Stimulated activated CD8-positive, alpha-beta memory T cell treated with anti-CD3 and anti-CD28 coated beads, Interleukin-7, amount 100 ng/mL, for 24 hours (primary cell): ENCODE measurements around the gene XG.
"Not testable (repeated sequence)": the region's sequence is repeated elsewhere in the genome, so short reads cannot be mapped to it uniquely, and the experiment has no call there.

Experiments
- DNase-seq: peaks from one replicate; pipeline ENCODE4 v3.0.0-alpha.2; 2020; ENCODE audit warnings: low read depth

XG gene

GRCh38 chrX:2751874-2752300, at the start of gene XG:
Gene XG, plus strand, starts transcription at chrX:2752040. Its CDS starts 235 bp downstream, at chrX:2752275.
- DNase-seq: not testable (repeated sequence)

GRCh38 chrX:2703991-2704369, 47.9 kb upstream of the XG start:
- DNase-seq: no peak

GRCh38 chrX:2705046-2705832, 46.6 kb upstream of the XG start:
- no peak for DNase-seq

GRCh38 chrX:2707334-2707760, 44.5 kb upstream of the XG start:
- DNase-seq: no peak

GRCh38 chrX:2708021-2708420, 43.8 kb upstream of the XG start:
- DNase-seq: no peak

GRCh38 chrX:2708592-2709188, 43.1 kb upstream of the XG start:
- DNase-seq: no peak

GRCh38 chrX:2709556-2709955, 42.3 kb upstream of the XG start:
- DNase-seq: no peak

GRCh38 chrX:2710041-2710840, 41.6 kb upstream of the XG start:
- DNase-seq: no peak

- no peak for DNase-seq
Measured at GRCh38 chrX:2711441-2711840, 40.4 kb upstream of the XG start.

- no peak for DNase-seq
Measured at GRCh38 chrX:2712428-2712827, 39.4 kb upstream of the XG start.

- DNase-seq: no peak
Measured at GRCh38 chrX:2712890-2713840, 38.7 kb upstream of the XG start.

GRCh38 chrX:2714551-2714950, 37.3 kb upstream of the XG start:
- DNase-seq: no peak

GRCh38 chrX:2715066-2715600, 36.7 kb upstream of the XG start:
- no peak for DNase-seq

GRCh38 chrX:2717312-2717711, 34.5 kb upstream of the XG start:
- DNase-seq: no peak

GRCh38 chrX:2718821-2719220, 33.0 kb upstream of the XG start:
- no peak for DNase-seq

GRCh38 chrX:2719774-2720447, 31.9 kb upstream of the XG start:
- no peak for DNase-seq

- no peak for DNase-seq
Measured at GRCh38 chrX:2723286-2723879, 28.5 kb upstream of the XG start.

- DNase-seq: not testable (repeated sequence)
Measured at GRCh38 chrX:2727264-2727663, 24.6 kb upstream of the XG start.

GRCh38 chrX:2732076-2732475, 19.8 kb upstream of the XG start:
- no peak for DNase-seq

GRCh38 chrX:2732649-2733048, 19.2 kb upstream of the XG start:
- no peak for DNase-seq

GRCh38 chrX:2733286-2733685, 18.6 kb upstream of the XG start:
- no peak for DNase-seq
